ENCODE measurements around the gene EPS8.
"Not testable (repeated sequence)": the region's sequence is repeated elsewhere in the genome, so short reads cannot be mapped to it uniquely, and the experiment has no call there.

EPS8 gene

GRCh38 chr12:15782667-15783066, 6.5 kb downstream of the EPS8 start:
- Mint-ChIP-seq H3K27ac (no peak overlapping the region), H3K4me3 (no peak overlapping the region), H3K9me3 (no peaks in the 10 kb centered on the region), H3K36me3 (no peaks in the 10 kb centered on the region), H3K4me1 (no peaks in the 10 kb centered on the region)
- ATAC-seq (no peak), DNase-seq (ENCODE audit: low spot score in 2 of 2) (no peak)

GRCh38 chr12:15779925-15780324, 9.3 kb downstream of the EPS8 start:
- no peak overlapping the region for H3K27ac Mint-ChIP-seq
- ATAC-seq (no peak), DNase-seq (ENCODE audit: low spot score in 2 of 2) (no peak)
- no peaks in the 10 kb centered on the region for H3K9me3 Mint-ChIP-seq
- H3K36me3 Mint-ChIP-seq = no peaks in the 10 kb centered on the region
- H3K4me3 Mint-ChIP-seq = no peak overlapping the region
- no peaks in the 10 kb centered on the region for H3K4me1 Mint-ChIP-seq

- ATAC-seq = no peak
- no peaks in the 10 kb centered on the region for H3K36me3 Mint-ChIP-seq
- H3K9me3 Mint-ChIP-seq = no peaks in the 10 kb centered on the region
- H3K4me3 Mint-ChIP-seq = no peak overlapping the region
- DNase-seq (ENCODE audit: low spot score in 2 of 2) = no peak
- no peaks in the 10 kb centered on the region for H3K4me1 Mint-ChIP-seq
- H3K27ac Mint-ChIP-seq = no peak overlapping the region
These were observed 11.1 kb downstream of the EPS8 start for GRCh38 chr12:15778126-15778525.

GRCh38 chr12:15777355-15778012, 11.7 kb downstream of the EPS8 start:
- no peak overlapping the region for H3K27ac Mint-ChIP-seq

GRCh38 chr12:15776532-15776931, 12.7 kb downstream of the EPS8 start:
- Mint-ChIP-seq H3K4me3 (no peak overlapping the region), H3K9me3 (no peaks in the 10 kb centered on the region), H3K27ac (no peak overlapping the region), H3K4me1 (no peaks in the 10 kb centered on the region), H3K36me3 (no peaks in the 10 kb centered on the region)
- no peak for DNase-seq (ENCODE audit: low spot score in 2 of 2)
- ATAC-seq = no peak

More at GRCh38 chr12:15777355-15778012, 11.7 kb downstream of the EPS8 start:
- H3K36me3 Mint-ChIP-seq = no peaks in the 10 kb centered on the region
- no peaks in the 10 kb centered on the region for H3K9me3 Mint-ChIP-seq
- H3K4me1 Mint-ChIP-seq = no peaks in the 10 kb centered on the region
- DNase-seq (ENCODE audit: low spot score in 2 of 2) = no peak
- no peak for ATAC-seq
- H3K4me3 Mint-ChIP-seq = no peak overlapping the region

- Mint-ChIP-seq H3K4me1 (no peaks in the 10 kb centered on the region), H3K4me3 (no peak overlapping the region), H3K9me3 (no peaks in the 10 kb centered on the region), H3K36me3 (no peaks in the 10 kb centered on the region), H3K27ac (no peak overlapping the region)
- no peak for ATAC-seq
- no peak for DNase-seq (ENCODE audit: low spot score in 2 of 2)
These were observed 14.4 kb downstream of the EPS8 start for GRCh38 chr12:15774819-15775218.

GRCh38 chr12:15772405-15773018, 16.7 kb downstream of the EPS8 start:
- DNase-seq (ENCODE audit: low spot score in 2 of 2) (no peak), ATAC-seq (no peak)
- no peak overlapping the region for H3K27ac Mint-ChIP-seq
- no peaks in the 10 kb centered on the region for H3K4me1 Mint-ChIP-seq
- no peaks in the 10 kb centered on the region for H3K36me3 Mint-ChIP-seq
- no peak overlapping the region for H3K4me3 Mint-ChIP-seq
- no peaks in the 10 kb centered on the region for H3K9me3 Mint-ChIP-seq

- Mint-ChIP-seq H3K27ac (no peak overlapping the region), H3K9me3 (no peaks in the 10 kb centered on the region), H3K4me1 (no peaks in the 10 kb centered on the region), H3K36me3 (no peaks in the 10 kb centered on the region), H3K4me3 (no peak overlapping the region)
- ATAC-seq = no peak
- no peak for DNase-seq (ENCODE audit: low spot score in 2 of 2)
These were observed 18.6 kb downstream of the EPS8 start for GRCh38 chr12:15770581-15770980.

GRCh38 chr12:15770021-15770420, 19.2 kb downstream of the EPS8 start:
- H3K4me1 Mint-ChIP-seq = no peaks in the 10 kb centered on the region
- H3K36me3 Mint-ChIP-seq = no peaks in the 10 kb centered on the region
- H3K27ac Mint-ChIP-seq = no peak overlapping the region
- ATAC-seq = no peak
- DNase-seq (ENCODE audit: low spot score in 2 of 2) = no peak
- H3K4me3 Mint-ChIP-seq = no peak overlapping the region
- H3K9me3 Mint-ChIP-seq = no peaks in the 10 kb centered on the region

GRCh38 chr12:15769586-15769985, 19.6 kb downstream of the EPS8 start:
- H3K9me3 Mint-ChIP-seq = no peaks in the 10 kb centered on the region
- H3K27ac Mint-ChIP-seq = no peak overlapping the region
- no peak overlapping the region for H3K4me3 Mint-ChIP-seq
- H3K4me1 Mint-ChIP-seq = no peaks in the 10 kb centered on the region
- H3K36me3 Mint-ChIP-seq = no peaks in the 10 kb centered on the region
- ATAC-seq (no peak), DNase-seq (ENCODE audit: low spot score in 2 of 2) (no peak)

GRCh38 chr12:15767301-15767700, 21.9 kb downstream of the EPS8 start:
- no peaks in the 10 kb centered on the region for H3K4me1 Mint-ChIP-seq
- H3K36me3 Mint-ChIP-seq = no peaks in the 10 kb centered on the region
- DNase-seq (ENCODE audit: low spot score in 2 of 2) (no peak), ATAC-seq (no peak)
- H3K9me3 Mint-ChIP-seq = no peaks in the 10 kb centered on the region
- H3K4me3 Mint-ChIP-seq = no peak overlapping the region
- no peak overlapping the region for H3K27ac Mint-ChIP-seq

- ATAC-seq (no peak), DNase-seq (ENCODE audit: low spot score in 2 of 2) (no peak)
- no peaks in the 10 kb centered on the region for H3K4me1 Mint-ChIP-seq
- no peaks in the 10 kb centered on the region for H3K36me3 Mint-ChIP-seq
- no peak overlapping the region for H3K27ac Mint-ChIP-seq
- H3K4me3 Mint-ChIP-seq = no peak overlapping the region
- no peaks in the 10 kb centered on the region for H3K9me3 Mint-ChIP-seq
These were observed 25.9 kb downstream of the EPS8 start for GRCh38 chr12:15763328-15763727.

GRCh38 chr12:15762162-15762561, 27.0 kb downstream of the EPS8 start:
- not testable (repeated sequence) for ATAC-seq; H3K9me3 Mint-ChIP-seq; H3K27ac Mint-ChIP-seq; H3K4me3 Mint-ChIP-seq; H3K4me1 Mint-ChIP-seq; H3K36me3 Mint-ChIP-seq; DNase-seq (ENCODE audit: low spot score in 2 of 2)

- ATAC-seq = peak; percentile 80
- no peak overlapping the region for H3K4me3 Mint-ChIP-seq
- H3K9me3 Mint-ChIP-seq = no peaks in the 10 kb centered on the region
- H3K4me1 Mint-ChIP-seq = no peaks in the 10 kb centered on the region
- DNase-seq (ENCODE audit: low spot score in 2 of 2) = no peak
- H3K36me3 Mint-ChIP-seq = no peaks in the 10 kb centered on the region
- H3K27ac Mint-ChIP-seq = no peak overlapping the region
These were observed 31.5 kb downstream of the EPS8 start for GRCh38 chr12:15757553-15758255.

- H3K4me3 Mint-ChIP-seq = no peak overlapping the region
These were observed 32.4 kb downstream of the EPS8 start for GRCh38 chr12:15756822-15757221.

GRCh38 chr12:15754233-15754632, 35.0 kb downstream of the EPS8 start:
- no peak for DNase-seq (ENCODE audit: low spot score in 2 of 2)
- no peak overlapping the region for H3K4me3 Mint-ChIP-seq
- no peaks in the 10 kb centered on the region for H3K9me3 Mint-ChIP-seq
- no peaks in the 10 kb centered on the region for H3K4me1 Mint-ChIP-seq
- no peaks in the 10 kb centered on the region for H3K36me3 Mint-ChIP-seq
- ATAC-seq = no peak
- H3K27ac Mint-ChIP-seq = no peak overlapping the region

More at GRCh38 chr12:15756822-15757221, 32.4 kb downstream of the EPS8 start:
- ATAC-seq (no peak), DNase-seq (ENCODE audit: low spot score in 2 of 2) (no peak)
- no peak overlapping the region for H3K27ac Mint-ChIP-seq
- H3K9me3 Mint-ChIP-seq = no peaks in the 10 kb centered on the region
- no peaks in the 10 kb centered on the region for H3K4me1 Mint-ChIP-seq
- H3K36me3 Mint-ChIP-seq = no peaks in the 10 kb centered on the region
